IMR-90 (cell line): ENCODE measurements around the gene VASN. TPM values are rescaled to one million over a fixed set of nuclear protein-coding genes. Genes with fewer than 3 reads are reported as not detected.

Experiments used
- ATAC-seq: fragments of 200-7000 bp; cut with Tn5 transposase; 2 replicates; pipeline ENCODE4 v1.9.1; 2020; ENCODE audit warnings: low read depth, mild to moderate bottlenecking, moderate library complexity
- BruUV-seq: library from RNA; stranded (reverse); fragments of 400-500 nt; replicated peaks from 2 replicates; lab custom pipeline; 2021; lab: Mats Ljungman, UMichigan
- CTCF ChIA-PET: fragments of 300-600 bp; formaldehyde crosslinking; extraction: SDS; loops from one replicate; lab custom pipeline; 2021; ENCODE audit warnings: antibody characterized with exemption; lab: Yijun Ruan, JAX
- POLR2A ChIA-PET: fragments of 300-600 bp; sonication (Branson Sonifier 250); formaldehyde crosslinking; loops from one replicate; lab custom pipeline; 2022; ENCODE audit warnings: antibody characterized with exemption; ENCODE audit not compliant: unreplicated experiment; lab: Charles Lee
- DNase-seq: peaks from one replicate; pipeline ENCODE4 v3.0.0; 2013
- H2AFZ ChIP-seq: replicated peaks from 2 replicates; pipeline ENCODE3; 2013; ENCODE audit warnings: low read length, mild to moderate bottlenecking; ENCODE audit not compliant: poor library complexity
- H2AK5ac ChIP-seq: 2 replicates; pipeline ENCODE4 v1.6.1; 2013; ENCODE audit warnings: low read depth, low read length, inconsistent platforms
- H2AK9ac ChIP-seq: replicated peaks from 2 replicates; pipeline ENCODE3; 2013; ENCODE audit warnings: mild to moderate bottlenecking, low read depth, low read length, moderate library complexity; ENCODE audit not compliant: poor library complexity
- H2BK120ac ChIP-seq: 2 replicates; pipeline ENCODE4 v1.6.1; 2013; ENCODE audit warnings: low read depth, low read length, inconsistent platforms
- H2BK15ac ChIP-seq: 3 replicates; pipeline ENCODE4 v1.6.1; 2013; ENCODE audit warnings: low read depth, low read length, inconsistent platforms
- H2BK20ac ChIP-seq: 2 replicates; pipeline ENCODE4 v1.6.1; 2013; ENCODE audit warnings: low read depth, mild to moderate bottlenecking, inconsistent platforms, low read length, moderate library complexity
- H2BK5ac ChIP-seq: 2 replicates; pipeline ENCODE4 v1.6.1; 2013; ENCODE audit warnings: mild to moderate bottlenecking, low read depth, low read length, inconsistent platforms; ENCODE audit not compliant: poor library complexity, severe bottlenecking
- H3K14ac ChIP-seq: replicated peaks from 2 replicates; pipeline ENCODE4 v1.6.1; 2013; ENCODE audit warnings: low read depth, low read length, inconsistent platforms
- H3K18ac ChIP-seq: 2 replicates; pipeline ENCODE4 v1.6.1; 2013; ENCODE audit warnings: low read depth, low read length, control low read depth
- H3K23ac ChIP-seq: 2 replicates; pipeline ENCODE4 v1.6.1; 2013; ENCODE audit warnings: low read depth, low read length, inconsistent platforms
- H3K27ac ChIP-seq: 2 replicates; pipeline ENCODE4 v1.5.1; 2013; ENCODE audit warnings: mild to moderate bottlenecking, control low read depth, low read length; ENCODE audit not compliant: insufficient read depth
- H3K27me3 ChIP-seq: 2 replicates; pipeline ENCODE4 v1.6.1; 2013; ENCODE audit warnings: low read length; ENCODE audit not compliant: control insufficient read depth, insufficient read depth
- H3K36me3 ChIP-seq: 2 replicates; pipeline ENCODE4 v1.6.1; 2013; ENCODE audit warnings: low read length, mixed read lengths; ENCODE audit not compliant: control insufficient read depth, insufficient read depth
- H3K4ac ChIP-seq: 2 replicates; pipeline ENCODE4 v1.6.1; 2013; ENCODE audit warnings: low read depth, low read length, inconsistent platforms
- H3K4me1 ChIP-seq: 2 replicates; pipeline ENCODE4 v1.6.1; 2013; ENCODE audit warnings: low read length, mixed read lengths; ENCODE audit not compliant: control insufficient read depth, insufficient read depth
- H3K4me2 ChIP-seq: 2 replicates; pipeline ENCODE4 v1.6.1; 2013; ENCODE audit warnings: low read depth, mild to moderate bottlenecking, control low read depth, low read length, moderate library complexity
- H3K4me3 ChIP-seq: 2 replicates; pipeline ENCODE4 v1.5.1; 2013; ENCODE audit warnings: low read depth, mild to moderate bottlenecking, control low read depth, low read length, moderate library complexity; ENCODE audit not compliant: insufficient read depth
- H3K56ac ChIP-seq: 2 replicates; pipeline ENCODE4 v1.6.1; 2013; ENCODE audit warnings: low read length, inconsistent platforms; ENCODE audit not compliant: insufficient read depth; ENCODE audit errors: extremely low read depth
- H3K79me1 ChIP-seq, 2 experiments: 2 replicates each; pipeline ENCODE4 v1.6.1; 2013; ENCODE audit warnings: low read length in 2 of 2, inconsistent platforms in 1 of 2, low read depth in 1 of 2
- H3K9ac ChIP-seq: 2 replicates; pipeline ENCODE4 v1.6.1; 2013; ENCODE audit warnings: low read depth, low read length, control low read depth
- H3K9me1 ChIP-seq: 2 replicates; pipeline ENCODE4 v1.6.1; 2013; ENCODE audit warnings: low read length, inconsistent platforms; ENCODE audit not compliant: insufficient read depth
- H3K9me3 ChIP-seq: 2 replicates; pipeline ENCODE4 v1.6.1; 2013; ENCODE audit warnings: low read length; ENCODE audit not compliant: control insufficient read depth, insufficient read depth
- H4K20me1 ChIP-seq: 2 replicates; pipeline ENCODE4 v1.6.1; 2013; ENCODE audit warnings: low read length, inconsistent platforms; ENCODE audit not compliant: insufficient read depth
- H4K5ac ChIP-seq: 2 replicates; pipeline ENCODE4 v1.6.1; 2013; ENCODE audit warnings: mild to moderate bottlenecking, low read depth, low read length, control low read depth
- H4K8ac ChIP-seq, 2 experiments: 2 replicates each; pipeline ENCODE4 v1.6.1; 2013; ENCODE audit warnings: low read depth in 2 of 2, low read length in 2 of 2, control low read depth in 1 of 2, inconsistent platforms in 1 of 2
- H4K91ac ChIP-seq: 2 replicates; pipeline ENCODE4 v1.6.1; 2013; ENCODE audit warnings: low read depth, low read length, inconsistent platforms; ENCODE audit not compliant: insufficient read depth
- FOS ChIP-seq: fragments of 150-350 bp; IDR thresholded peaks from 2 replicates; pipeline ENCODE4 v1.6.1; 2016; ENCODE audit warnings: low read depth, low read length
- POLR2A ChIP-seq: IDR thresholded peaks from 2 replicates; pipeline ENCODE4 v1.6.1; 2012; ENCODE audit warnings: mild to moderate bottlenecking, low read depth, low read length
- WGBS, 2 experiments: methylation state at CpG; one replicate each; pipeline versions ENCODE4 v1.1.5 to v1.1.7; 2013; ENCODE audit warnings: missing lambda C conversion rate in 2 of 2; ENCODE audit not compliant: insufficient read length in 1 of 2; ENCODE audit errors: extremely low coverage in 2 of 2; 5-methylcytosine and 5-hydroxymethylcytosine counted together
- dilution Hi-C: fragments of 300-500 bp; cut with HindIII; formaldehyde crosslinking; loops from one replicate; pipeline ENCODE4 v1.14.3; 2018; ENCODE audit warnings: low sequenced_read_pairs; ENCODE audit not compliant: unreplicated experiment
- in situ Hi-C: fragments of 300-500 bp; cut with MboI; formaldehyde crosslinking; loops from 3 replicates; pipeline ENCODE4 v1.14.3; 2019; ENCODE audit warnings: low sequenced_read_pairs, inconsistent platforms, mixed read lengths
- intact Hi-C: fragments of 100-400 bp; cut with micrococcal nuclease; formaldehyde crosslinking; loops from 2 replicates; pipeline ENCODE4 v1.10.0; 2022
- polyA plus RNA-seq, 3 experiments: library from polyadenylated mRNA; depleted of rRNA; stranded (reverse); fragments of >200 nt; gene quantifications; 2 replicates each; pipeline ENCODE4 v1.2.3, GENCODE V29; 2012; ENCODE audit warnings: low replicate concordance in 1 of 3
- total RNA-seq: library from RNA; depleted of rRNA; stranded (reverse); fragments of >200 nt; gene quantifications from 2 replicates; pipeline ENCODE4 v1.2.3, GENCODE V29; 2012

Gene VASN
- total and polyA plus RNA-seq, 2 of the 4 experiments (the other 2 are of a cell fraction) = 9.3 to 87.2 TPM

DNA sequence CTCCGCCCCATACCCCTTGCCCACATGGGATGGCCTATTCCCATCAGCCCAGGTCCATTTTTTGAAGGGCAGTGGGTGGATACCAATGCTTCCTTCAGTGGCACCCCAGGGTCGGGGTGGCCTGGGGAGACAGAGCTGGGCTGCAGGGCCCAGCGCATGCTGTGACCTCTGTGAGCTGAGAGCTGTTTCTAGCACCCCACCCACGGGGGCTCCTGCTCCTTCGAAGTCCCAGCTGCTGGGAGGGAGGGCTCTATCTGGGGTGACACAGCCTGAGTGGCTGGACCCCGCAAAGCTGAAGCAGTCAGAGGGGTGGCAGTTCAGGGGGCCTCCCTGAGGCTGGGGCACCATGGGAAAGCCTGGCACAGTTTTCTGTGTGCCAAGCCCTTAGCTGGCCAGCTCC is 31.2 kb upstream of the VASN start:
- Histone ChIP-seq H2BK120ac (no peak overlapping the region), H4K20me1 (peaks cover 52% of the 10 kb centered on the region)

More for the DNA sequence above, 31.2 kb upstream of the VASN start:
- ATAC-seq = no peak
- no peak overlapping the region for H4K5ac ChIP-seq
- H3K4ac ChIP-seq = no peak overlapping the region
- no peak overlapping the region for H3K27ac ChIP-seq
- no peak overlapping the region for H3K9ac ChIP-seq
- no peak overlapping the region for H2BK20ac ChIP-seq
- H3K36me3 ChIP-seq = peaks cover 32% of the 10 kb centered on the region
- no peak overlapping the region for H3K23ac ChIP-seq
- peaks cover 28 to 65% of the 10 kb centered on the region in 2 experiments for H3K79me1 ChIP-seq
- no peak overlapping the region for H3K56ac ChIP-seq
- no peaks in the 10 kb centered on the region for H3K9me3 ChIP-seq
- no peak overlapping the region for H4K8ac ChIP-seq
- POLR2A ChIA-PET = no interaction called here
- no peak overlapping the region for H4K91ac ChIP-seq
- no peak overlapping the region for H2BK15ac ChIP-seq
- 85% methylated on average over 4 of the region's 6 CpGs; no CpG with 5 or more reads in 1 of the 2 experiments for WGBS, 2 experiments
- CTCF ChIA-PET = no interaction called here
- no peak overlapping the region for H3K4me2 ChIP-seq
- no peak overlapping the region for H3K18ac ChIP-seq
- TF ChIP-seq POLR2A (no peak), FOS (no peak)
- peaks cover 6% of the 10 kb centered on the region; the same call in 1 of the 2 replicates for H3K9me1 ChIP-seq
- no peak overlapping the region for H2AK5ac ChIP-seq
- no peak overlapping the region for H2AFZ ChIP-seq
- in situ Hi-C loops (no loop called here), intact Hi-C loops (no loop called here), dilution Hi-C loops (no loop called here)
- no peak overlapping the region for H2BK5ac ChIP-seq
- no peaks in the 10 kb centered on the region for H3K27me3 ChIP-seq
- H3K14ac ChIP-seq = no peak overlapping the region
- no peak overlapping the region for H3K4me3 ChIP-seq
- BruUV-seq = no TSS peak
- H3K4me1 ChIP-seq = peaks cover 7% of the 10 kb centered on the region; the same call in 1 of the 2 replicates
- no peak overlapping the region for H2AK9ac ChIP-seq
- no peak for DNase-seq
